GM10266 (cell line): Measurements from ENCODE around the gene NBPF1.
"Not testable (repeated sequence)": the region's sequence is repeated elsewhere in the genome, so short reads cannot be mapped to it uniquely, and the experiment has no call there.

Source experiments
- DNase-seq: peaks from one replicate; pipeline ENCODE4 v3.0.0; 2012; ENCODE audit errors: extremely low spot score
- CTCF ChIP-seq: IDR thresholded peaks from 2 replicates; pipeline ENCODE4 v1.5.1; 2012; ENCODE audit warnings: mild to moderate bottlenecking, low read depth; ENCODE audit not compliant: control insufficient read depth, insufficient read depth; ENCODE audit errors: missing control alignments

Gene NBPF1

DNA sequence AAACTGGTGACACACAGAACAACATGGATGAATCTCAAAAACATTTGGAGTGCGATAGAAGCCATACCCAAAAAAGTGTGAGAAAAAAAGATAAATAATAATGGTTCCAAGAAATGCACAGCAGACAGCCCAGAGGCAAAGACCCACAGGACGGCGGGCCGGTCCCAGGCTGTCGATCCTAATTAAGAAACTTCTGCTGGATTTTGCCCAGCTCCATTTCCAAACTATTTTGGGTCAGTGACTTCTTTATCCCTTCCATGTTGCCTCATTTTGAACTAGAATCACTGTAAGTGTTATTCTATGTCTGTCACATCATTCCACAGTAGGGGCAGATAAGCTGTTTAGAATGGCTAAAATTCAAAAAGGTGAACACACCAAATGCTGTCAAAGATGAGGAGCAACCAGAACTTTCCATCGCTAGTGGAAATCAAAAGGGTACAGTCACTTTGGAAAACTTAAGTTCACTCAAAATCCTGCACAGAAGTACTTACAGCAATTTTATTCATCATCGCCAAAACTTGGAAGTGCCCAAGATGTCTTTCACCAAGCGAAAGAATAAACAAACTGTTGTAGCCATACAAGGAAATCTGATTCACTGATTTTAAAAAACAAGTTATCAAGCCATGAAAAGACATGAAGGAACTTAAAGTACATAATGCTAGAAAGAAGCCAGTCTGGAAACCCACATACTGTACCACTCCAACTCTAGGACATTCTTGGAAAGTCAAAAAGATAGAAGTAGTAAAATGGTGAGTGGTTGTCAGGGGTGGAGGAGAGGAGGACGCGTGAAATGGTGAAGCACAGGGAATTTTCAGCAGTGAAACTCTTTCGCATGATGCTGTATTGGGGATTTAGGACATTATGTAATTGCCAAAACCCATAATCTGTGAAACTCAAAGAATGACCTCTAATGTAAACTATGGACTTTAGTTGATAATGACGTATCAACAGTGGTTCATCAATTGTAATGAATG is 7.5 kb downstream of the NBPF1 start:
- DNase-seq, result no peak

DNA sequence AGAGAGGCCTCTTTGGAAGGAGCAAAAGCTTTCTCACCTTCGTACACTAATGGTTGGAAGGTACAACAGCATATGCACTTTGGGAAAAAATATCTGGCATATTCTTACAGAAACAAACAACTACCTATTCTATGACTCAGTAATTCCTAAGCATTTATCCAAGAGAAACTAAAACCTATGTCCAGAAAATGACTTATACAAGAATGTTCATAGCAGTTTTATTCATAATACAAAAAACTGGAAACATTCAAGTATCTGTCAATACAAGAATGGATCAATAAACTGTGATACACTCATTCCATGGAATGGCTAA is 8.2 kb downstream of the NBPF1 start:
- no peak for DNase-seq
- TF ChIP-seq CTCF, result no peak

More for the DNA sequence above, 7.5 kb downstream of the NBPF1 start:
- TF ChIP-seq CTCF, result no peak

DNA sequence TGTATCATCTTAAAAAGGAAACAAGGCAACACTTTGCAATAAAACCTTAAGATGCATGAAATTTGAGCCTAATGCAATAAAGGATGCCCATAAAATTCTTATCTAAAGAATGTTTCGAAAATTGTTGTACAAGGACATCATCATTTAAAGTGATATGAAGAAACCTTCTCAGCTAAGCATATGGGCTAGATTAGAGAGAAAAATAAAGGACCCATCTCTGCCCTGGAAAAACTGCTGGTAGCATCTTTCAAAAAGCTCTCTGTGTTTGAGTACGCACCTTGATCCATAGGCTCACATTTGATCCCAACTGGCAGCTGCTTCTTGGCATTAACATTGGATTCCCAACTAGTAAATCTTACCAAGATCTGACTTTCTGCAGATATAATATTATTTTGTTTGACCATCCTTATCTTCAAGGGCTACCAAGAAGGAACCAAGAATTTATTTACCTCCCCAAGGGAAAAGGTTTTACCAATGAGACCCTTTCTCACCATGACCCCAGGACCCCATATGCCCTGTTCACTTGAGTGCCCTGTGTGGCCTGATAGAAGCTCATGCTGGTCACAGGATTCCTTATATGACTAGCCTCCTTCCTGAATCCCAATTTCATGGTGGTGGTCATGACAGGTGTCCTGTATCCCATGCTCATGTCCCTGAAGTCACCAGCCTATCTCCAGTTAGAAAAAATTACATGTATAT is 8.7 kb downstream of the NBPF1 start:
- not testable (repeated sequence) for DNase-seq

DNA sequence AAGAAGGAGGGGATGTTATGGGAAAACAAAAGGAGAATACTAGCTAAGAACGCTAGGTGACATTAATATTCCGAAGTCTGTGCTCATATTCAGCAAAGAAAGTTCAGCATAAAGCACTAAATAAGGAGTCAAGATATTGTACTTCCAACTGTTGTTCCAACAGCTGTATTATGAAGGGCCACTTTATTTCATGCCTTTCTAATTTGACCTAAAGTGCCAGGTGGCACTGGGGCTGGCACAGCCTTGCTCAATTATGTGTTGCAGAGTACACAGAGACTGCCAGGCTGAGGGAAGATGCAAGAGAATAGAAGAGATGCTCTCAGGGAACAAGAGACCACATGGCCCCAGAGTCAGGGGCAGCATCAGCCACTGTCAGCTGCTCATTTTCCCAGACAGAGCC is 9.7 kb downstream of the NBPF1 start:
- not testable (repeated sequence) for DNase-seq

DNA sequence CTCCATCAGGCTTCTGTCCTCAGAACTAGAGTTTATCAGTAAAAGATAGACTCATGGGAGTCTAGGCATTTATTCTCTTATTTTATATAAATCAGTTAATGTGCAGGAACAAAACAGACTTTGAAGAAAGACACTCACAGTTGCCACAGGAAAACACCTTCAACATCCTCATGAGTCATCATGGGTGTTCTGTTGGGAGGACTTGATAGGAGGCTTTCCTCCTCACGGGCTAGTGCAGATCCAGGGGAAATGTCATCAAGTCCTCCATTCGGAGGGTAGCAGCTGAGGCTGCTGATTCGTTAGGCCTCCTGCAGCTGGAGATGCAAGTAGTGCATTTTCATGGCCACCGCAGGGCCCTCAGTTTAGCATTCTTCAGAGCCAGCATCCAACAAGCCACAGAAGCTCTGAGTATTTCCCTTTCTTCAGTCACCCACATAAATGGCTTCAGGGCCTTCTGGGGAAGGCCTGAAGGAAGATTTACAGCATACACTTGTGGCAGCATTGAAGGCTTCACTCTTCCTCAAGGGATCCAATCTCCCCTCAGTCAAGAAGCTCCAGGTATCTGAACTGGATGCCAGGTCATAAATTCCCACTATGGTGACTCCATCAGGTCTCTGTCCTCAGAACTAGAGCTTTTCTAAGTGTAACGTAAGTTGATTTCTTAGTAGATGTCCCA is 10.9 kb downstream of the NBPF1 start:
- not testable (repeated sequence) for DNase-seq

DNA sequence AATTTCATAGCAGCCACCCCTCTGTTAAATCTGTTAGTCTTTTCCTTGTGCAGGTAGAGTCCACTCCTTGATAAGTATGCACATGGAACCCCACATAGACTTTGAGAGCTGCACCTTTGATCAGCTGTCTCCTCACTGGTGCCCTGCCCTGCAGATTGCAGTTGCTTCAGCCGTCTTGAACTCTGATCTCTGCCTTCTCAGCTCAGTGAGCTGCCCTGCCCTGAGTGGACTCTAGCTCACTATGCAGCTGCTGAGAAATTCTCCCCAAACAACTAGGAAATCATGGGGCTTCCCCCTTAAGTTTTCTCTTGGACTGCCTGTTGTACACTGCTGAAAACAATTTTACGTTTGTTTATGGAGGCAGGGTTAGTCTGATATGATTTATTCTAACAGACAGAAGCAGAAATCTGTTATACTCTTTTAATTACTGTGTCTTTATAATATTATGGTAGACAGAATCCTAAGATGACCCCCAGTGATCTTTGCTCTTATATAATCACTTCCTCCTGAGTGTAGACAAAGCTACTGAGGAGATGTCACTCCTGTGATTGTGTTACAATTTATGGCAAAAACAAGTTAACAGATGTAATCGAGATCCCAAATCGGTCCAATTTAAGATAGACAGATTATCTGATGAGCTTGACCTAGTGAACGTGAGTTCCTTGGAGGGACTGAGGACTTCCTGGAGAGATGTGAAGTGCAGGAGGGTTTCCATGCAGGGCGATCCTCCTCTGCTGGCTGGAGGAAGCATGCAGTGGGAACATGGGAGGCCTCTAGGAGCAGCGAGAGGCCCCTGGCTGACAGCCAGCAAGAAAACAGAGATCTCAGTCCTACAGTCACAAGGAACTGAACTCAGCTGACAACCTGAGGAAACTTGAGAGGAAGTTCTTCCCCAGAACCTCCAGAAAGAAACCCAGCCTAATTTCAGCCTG is 12.2 kb downstream of the NBPF1 start:
- not testable (repeated sequence) for DNase-seq

DNA sequence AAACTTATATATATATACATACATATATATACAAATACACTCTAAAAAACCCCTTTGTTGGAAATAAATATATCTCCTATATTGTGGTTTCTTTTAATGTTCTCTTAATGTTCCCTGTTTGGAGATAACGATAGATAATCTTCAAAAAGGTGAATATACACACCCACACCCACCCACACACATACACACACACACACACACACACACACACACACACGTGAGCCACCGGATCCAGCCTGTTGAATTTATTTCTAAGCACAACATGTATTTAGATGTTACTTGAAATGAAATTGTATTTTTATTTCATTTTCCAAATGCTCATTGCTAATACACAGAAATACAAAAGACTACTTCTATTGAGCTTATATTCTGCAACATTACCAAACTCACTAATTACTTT is 14.0 kb downstream of the NBPF1 start:
- DNase-seq, result not testable (repeated sequence)

DNA sequence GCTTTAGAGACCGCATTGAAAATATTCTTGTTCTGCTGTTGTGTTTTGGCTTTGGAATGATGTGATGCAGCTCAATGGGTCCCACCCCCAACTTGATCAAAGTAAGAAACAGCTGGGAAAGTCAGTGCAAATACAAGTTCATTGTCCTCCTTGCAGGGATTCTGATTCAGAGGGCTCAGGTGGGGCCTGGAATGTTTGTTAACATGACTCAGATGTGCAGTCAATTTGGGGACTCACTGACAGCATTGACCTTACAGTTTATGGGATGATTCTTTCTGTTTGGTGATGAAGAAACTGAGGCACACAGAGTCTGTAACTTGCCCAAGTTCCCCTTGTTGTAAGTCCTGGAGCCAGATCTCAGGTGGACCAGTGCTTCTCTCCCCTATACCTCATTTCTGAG is 18.1 kb downstream of the NBPF1 start:
- DNase-seq, result not testable (repeated sequence)

GRCh38 chr1:16591845-16592244 is 21.5 kb downstream of the NBPF1 start:
- DNase-seq, result not testable (repeated sequence)

- not testable (repeated sequence) for DNase-seq
These were observed 25.3 kb downstream of the NBPF1 start for GRCh38 chr1:16588081-16588480.

DNA sequence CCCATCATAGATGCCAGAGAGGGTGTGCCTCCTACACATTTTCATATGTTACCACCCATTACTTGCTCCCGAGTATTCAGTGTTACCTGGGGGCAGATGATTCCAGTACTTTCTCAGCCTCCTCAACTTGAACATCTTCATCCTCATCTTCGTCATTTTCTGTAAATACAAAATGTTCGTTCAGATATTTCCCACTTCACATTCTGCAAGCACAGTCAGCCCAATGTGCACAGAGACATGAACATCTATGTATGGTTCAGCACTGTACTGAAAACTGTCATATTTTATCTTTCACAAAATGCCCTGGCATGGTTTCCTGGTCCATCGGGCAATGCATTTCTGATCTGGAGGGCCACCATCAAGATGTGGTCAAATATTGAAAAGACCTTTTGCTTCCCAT is 25.7 kb downstream of the NBPF1 start:
- not testable (repeated sequence) for DNase-seq

GRCh38 chr1:16565324-16565723 is 48.0 kb downstream of the NBPF1 start:
- DNase-seq, result not testable (repeated sequence)

DNA sequence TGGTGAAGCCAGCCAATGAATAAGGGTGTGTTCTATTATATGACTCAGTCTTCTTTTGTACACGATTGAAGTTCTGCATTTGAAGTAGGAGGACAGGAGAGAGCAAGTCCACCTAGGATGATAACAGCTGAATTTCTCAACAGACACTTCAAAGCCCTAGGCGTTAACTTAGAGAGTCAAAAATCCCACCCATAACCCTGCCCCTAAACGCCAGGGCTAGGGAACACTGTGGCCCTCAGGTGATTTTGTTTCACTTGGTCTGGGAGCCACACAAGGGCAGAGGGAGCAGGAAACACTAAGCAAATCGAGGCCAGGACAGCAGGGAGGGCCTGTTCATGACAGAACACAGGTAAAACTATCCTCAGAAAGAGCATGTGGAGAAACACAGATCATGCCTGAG is 52.3 kb downstream of the NBPF1 start:
- not testable (repeated sequence) for DNase-seq

DNA sequence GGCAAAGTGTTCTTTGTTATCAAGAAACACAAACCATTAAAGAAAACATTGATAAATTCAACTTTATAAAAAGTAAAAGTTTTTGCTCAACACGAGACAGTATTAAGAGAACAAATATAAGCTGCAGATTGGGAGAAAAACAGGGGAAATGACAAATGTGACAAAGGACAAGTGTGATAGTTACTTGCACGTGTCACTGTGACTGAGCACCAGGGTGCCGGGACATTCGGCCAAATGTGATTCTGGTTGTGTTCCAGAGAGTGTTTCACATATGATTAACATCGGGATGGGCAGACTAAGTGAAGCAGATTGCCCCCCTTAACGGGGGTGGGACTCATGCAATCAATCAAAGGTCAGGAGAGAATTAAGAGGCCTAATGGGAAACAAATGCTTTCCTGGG is 52.9 kb downstream of the NBPF1 start:
- not testable (repeated sequence) for DNase-seq

GRCh38 chr1:16559688-16560087 is 53.7 kb downstream of the NBPF1 start:
- DNase-seq, result not testable (repeated sequence)

- not testable (repeated sequence) for DNase-seq
These were observed 56.3 kb downstream of the NBPF1 start for GRCh38 chr1:16557034-16557433.

GRCh38 chr1:16553244-16553643 is 60.1 kb downstream of the NBPF1 start:
- DNase-seq, result not testable (repeated sequence)
